Measurements from ENCODE around the gene TAPT1. TPM values are rescaled to one million over a fixed set of nuclear protein-coding genes. Genes with fewer than 3 reads are reported as not detected.
"Not testable (repeated sequence)": the region's sequence is repeated elsewhere in the genome, so short reads cannot be mapped to it uniquely, and the experiment has no call there.

Gene TAPT1
- total and polyA plus RNA-seq, 4 donors = 47.6 to 64.9 (median 48.1) TPM

DNA sequence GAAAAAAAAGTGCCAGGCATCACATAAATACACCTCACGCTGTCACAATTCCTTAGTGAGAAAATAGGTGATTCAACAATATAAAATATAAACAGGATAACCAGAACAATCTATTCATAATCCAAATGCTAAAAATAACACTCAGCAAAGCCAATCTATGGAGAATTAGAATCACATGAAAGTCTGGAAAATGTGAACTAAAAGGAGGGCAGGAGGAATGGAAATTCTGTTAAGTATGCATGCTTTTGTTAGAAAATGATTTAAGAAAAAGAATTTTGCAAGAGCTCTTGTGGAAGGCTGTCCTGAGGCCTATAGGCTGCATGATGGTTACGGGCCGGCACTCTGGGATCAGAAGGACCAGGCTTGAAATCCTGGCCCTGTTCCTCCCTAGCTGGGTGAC, 71.8 kb downstream of the TAPT1 start:
- WGBS (ENCODE audit: insufficient coverage) = 97% methylated on average over 2 of the region's 3 CpGs
- Histone ChIP-seq H3K27ac (ENCODE audit: low read depth, low read length) (no peak overlapping the region), H3K27me3 (ENCODE audit: control insufficient read depth, insufficient read depth, low read length) (no peaks in the 10 kb centered on the region), H3K9me3 (ENCODE audit: control insufficient read depth, insufficient read depth, low read length) (no peaks in the 10 kb centered on the region), H3K4me3 (ENCODE audit: low read depth, low read length) (no peak overlapping the region), H3K4me1 (ENCODE audit: control insufficient read depth, insufficient read depth, low read length) (peaks cover 11% of the 10 kb centered on the region), H3K36me3 (ENCODE audit: control insufficient read depth, insufficient read depth, low read length) (no peaks in the 10 kb centered on the region)
- DNase-seq (ENCODE audit: low read depth in 4 of 6, low spot score in 6 of 6) = no peak

- WGBS (ENCODE audit: insufficient coverage) = 100% methylated on average over 1 of the region's 2 CpGs
- Histone ChIP-seq H3K4me3 (ENCODE audit: low read depth, low read length) (no peak overlapping the region), H3K9me3 (ENCODE audit: control insufficient read depth, insufficient read depth, low read length) (no peaks in the 10 kb centered on the region), H3K27me3 (ENCODE audit: control insufficient read depth, insufficient read depth, low read length) (no peaks in the 10 kb centered on the region), H3K27ac (ENCODE audit: low read depth, low read length) (no peak overlapping the region), H3K4me1 (ENCODE audit: control insufficient read depth, insufficient read depth, low read length) (peaks cover 6% of the 10 kb centered on the region), H3K36me3 (ENCODE audit: control insufficient read depth, insufficient read depth, low read length) (no peaks in the 10 kb centered on the region)
- DNase-seq (ENCODE audit: low read depth in 4 of 6, low spot score in 6 of 6) = no peak
Measured at GRCh38 chr4:16150716-16151115, 75.6 kb downstream of the TAPT1 start.

DNA sequence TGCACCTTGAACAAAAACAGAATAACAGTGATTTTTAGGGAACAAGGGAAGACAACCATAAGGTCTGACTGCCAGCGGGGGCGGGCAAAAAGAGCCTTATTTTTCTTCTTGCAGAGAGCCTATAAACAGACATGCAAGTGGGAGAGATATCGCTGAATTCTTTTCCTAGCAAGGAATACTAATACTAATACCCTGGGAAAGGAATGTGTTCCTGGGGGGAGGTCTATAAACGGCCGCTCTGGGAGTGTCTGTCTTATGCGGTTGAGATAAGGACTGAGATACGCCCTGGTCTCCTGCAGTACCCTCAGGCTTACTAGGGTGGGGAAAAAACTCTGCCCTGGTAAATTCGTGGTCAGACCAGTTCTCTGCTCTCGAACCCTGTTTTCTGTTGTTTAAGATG, 81.4 kb downstream of the TAPT1 start:
- H3K36me3 ChIP-seq (ENCODE audit: control insufficient read depth, insufficient read depth, low read length); H3K27ac ChIP-seq (ENCODE audit: low read depth, low read length); H3K27me3 ChIP-seq (ENCODE audit: control insufficient read depth, insufficient read depth, low read length); DNase-seq (ENCODE audit: low read depth in 4 of 6, low spot score in 6 of 6); H3K9me3 ChIP-seq (ENCODE audit: control insufficient read depth, insufficient read depth, low read length); H3K4me3 ChIP-seq (ENCODE audit: low read depth, low read length); H3K4me1 ChIP-seq (ENCODE audit: control insufficient read depth, insufficient read depth, low read length): not testable (repeated sequence)
- WGBS (ENCODE audit: insufficient coverage) = 92% methylated on average over 4 of the region's 9 CpGs

- no peaks in the 10 kb centered on the region for H3K27me3 ChIP-seq (ENCODE audit: control insufficient read depth, insufficient read depth, low read length)
- H3K4me3 ChIP-seq (ENCODE audit: low read depth, low read length) = no peak overlapping the region
- no peak overlapping the region for H3K27ac ChIP-seq (ENCODE audit: low read depth, low read length)
- H3K9me3 ChIP-seq (ENCODE audit: control insufficient read depth, insufficient read depth, low read length) = no peaks in the 10 kb centered on the region
- no peak for DNase-seq (ENCODE audit: low read depth in 4 of 6, low spot score in 6 of 6)
- no peaks in the 10 kb centered on the region for H3K4me1 ChIP-seq (ENCODE audit: control insufficient read depth, insufficient read depth, low read length)
- WGBS (ENCODE audit: insufficient coverage) = 49% methylated on average over 2 of the region's 5 CpGs
- no peaks in the 10 kb centered on the region for H3K36me3 ChIP-seq (ENCODE audit: control insufficient read depth, insufficient read depth, low read length)
Measured at GRCh38 chr4:16142598-16143310, 83.5 kb downstream of the TAPT1 start.

- DNase-seq (ENCODE audit: low read depth in 4 of 6, low spot score in 6 of 6) = peak in 1 of 6 donors; percentile 36
- no peak overlapping the region for H3K4me3 ChIP-seq (ENCODE audit: low read depth, low read length)
- no peak overlapping the region for H3K27ac ChIP-seq (ENCODE audit: low read depth, low read length)
- no peaks in the 10 kb centered on the region for H3K36me3 ChIP-seq (ENCODE audit: control insufficient read depth, insufficient read depth, low read length)
- no peaks in the 10 kb centered on the region for H3K27me3 ChIP-seq (ENCODE audit: control insufficient read depth, insufficient read depth, low read length)
- H3K9me3 ChIP-seq (ENCODE audit: control insufficient read depth, insufficient read depth, low read length) = no peaks in the 10 kb centered on the region
- H3K4me1 ChIP-seq (ENCODE audit: control insufficient read depth, insufficient read depth, low read length) = no peaks in the 10 kb centered on the region
Measured at GRCh38 chr4:16140879-16141249, 85.4 kb downstream of the TAPT1 start.

DNA sequence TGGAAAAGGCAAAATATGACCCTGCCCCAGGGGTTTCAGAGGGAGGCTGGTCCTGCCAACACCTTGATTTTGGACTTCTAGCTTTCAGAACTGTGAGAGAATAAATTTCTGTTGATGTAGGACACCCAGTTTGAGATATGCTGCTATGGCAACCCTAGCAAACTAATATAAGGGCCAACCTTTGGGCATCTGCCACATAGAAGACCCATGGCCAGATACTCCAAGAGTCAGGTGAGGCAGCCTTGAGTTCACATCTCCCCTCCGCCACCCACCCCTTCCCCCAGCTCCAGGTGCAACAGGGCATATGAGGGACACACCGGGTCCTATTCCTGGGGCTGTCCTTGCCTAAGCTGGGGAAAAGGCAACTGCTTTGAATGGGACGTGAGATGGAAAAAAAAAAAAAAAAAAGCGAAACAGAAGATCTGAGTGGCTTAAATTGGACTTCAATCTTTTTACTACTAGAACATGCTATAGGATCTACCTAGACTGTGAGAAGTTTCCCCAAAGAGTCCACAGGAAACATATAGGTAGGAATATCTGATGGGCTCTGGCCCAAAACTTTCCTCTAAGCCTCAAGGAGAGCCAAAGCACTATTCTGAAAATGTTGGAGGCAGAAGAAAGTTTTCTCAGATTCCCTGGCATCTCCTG, 85.9 kb downstream of the TAPT1 start:
- Histone ChIP-seq H3K36me3 (ENCODE audit: control insufficient read depth, insufficient read depth, low read length) (no peaks in the 10 kb centered on the region), H3K4me3 (ENCODE audit: low read depth, low read length) (no peak overlapping the region), H3K27me3 (ENCODE audit: control insufficient read depth, insufficient read depth, low read length) (no peaks in the 10 kb centered on the region), H3K9me3 (ENCODE audit: control insufficient read depth, insufficient read depth, low read length) (no peaks in the 10 kb centered on the region), H3K27ac (ENCODE audit: low read depth, low read length) (no peak overlapping the region), H3K4me1 (ENCODE audit: control insufficient read depth, insufficient read depth, low read length) (no peaks in the 10 kb centered on the region)
- WGBS (ENCODE audit: insufficient coverage) = no CpG with 5 or more reads among the region's 4 CpGs
- no peak for DNase-seq (ENCODE audit: low read depth in 4 of 6, low spot score in 6 of 6)

- no peaks in the 10 kb centered on the region for H3K27me3 ChIP-seq (ENCODE audit: control insufficient read depth, insufficient read depth, low read length)
- H3K36me3 ChIP-seq (ENCODE audit: control insufficient read depth, insufficient read depth, low read length) = no peaks in the 10 kb centered on the region
- 95% methylated on average over 7 of the region's 8 CpGs for WGBS (ENCODE audit: insufficient coverage)
- no peak overlapping the region for H3K4me3 ChIP-seq (ENCODE audit: low read depth, low read length)
- H3K4me1 ChIP-seq (ENCODE audit: control insufficient read depth, insufficient read depth, low read length) = no peaks in the 10 kb centered on the region
- H3K9me3 ChIP-seq (ENCODE audit: control insufficient read depth, insufficient read depth, low read length) = no peaks in the 10 kb centered on the region
- no peak overlapping the region for H3K27ac ChIP-seq (ENCODE audit: low read depth, low read length)
- no peak for DNase-seq (ENCODE audit: low read depth in 4 of 6, low spot score in 6 of 6)
Measured at GRCh38 chr4:16139066-16139945, 87.0 kb downstream of the TAPT1 start.

DNA sequence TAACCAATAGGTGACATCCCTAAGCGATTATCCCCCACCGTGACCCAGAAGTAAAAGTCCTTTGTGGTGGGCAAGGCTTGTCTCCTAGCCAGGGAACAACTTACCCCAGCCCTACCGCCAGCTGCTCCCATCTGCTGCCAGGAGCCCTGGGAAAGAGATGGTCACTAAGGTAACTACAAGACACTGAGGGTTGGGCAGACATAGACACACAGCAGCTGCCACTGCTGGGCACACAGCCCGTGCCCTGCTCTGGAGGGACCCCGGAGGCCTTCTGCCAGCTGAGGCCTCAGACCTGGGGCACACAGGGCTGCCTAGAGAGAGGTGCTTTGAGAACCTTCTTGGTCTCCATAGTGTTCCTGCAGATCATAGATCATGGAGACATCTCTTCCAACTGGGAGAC, 89.4 kb downstream of the TAPT1 start:
- 52% methylated on average over 3 of the region's 5 CpGs for WGBS (ENCODE audit: insufficient coverage)
- no peaks in the 10 kb centered on the region for H3K9me3 ChIP-seq (ENCODE audit: control insufficient read depth, insufficient read depth, low read length)

DNA sequence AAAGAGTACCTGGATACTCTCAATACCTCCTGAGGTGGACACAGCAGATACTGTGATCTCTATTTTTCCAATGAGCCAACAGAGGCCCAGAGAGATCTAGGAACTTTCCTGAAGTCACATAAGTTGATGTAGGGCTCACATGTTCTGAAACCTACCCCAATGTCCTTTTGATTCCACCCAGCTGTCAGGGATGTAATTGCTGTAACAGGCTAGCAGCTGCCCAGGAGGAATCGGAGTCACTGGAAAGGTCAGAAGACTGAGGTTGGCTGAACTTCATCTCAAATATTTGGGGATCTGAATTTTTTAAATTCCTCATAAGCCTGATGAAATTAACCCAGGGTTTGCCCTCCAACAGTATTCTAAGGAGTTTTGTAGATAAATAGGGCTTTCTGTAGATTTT, 90.0 kb downstream of the TAPT1 start:
- no peaks in the 10 kb centered on the region for H3K4me1 ChIP-seq (ENCODE audit: control insufficient read depth, insufficient read depth, low read length)
- WGBS (ENCODE audit: insufficient coverage) = no CpG with 5 or more reads among the region's 1 CpG
- H3K4me3 ChIP-seq (ENCODE audit: low read depth, low read length) = no peak overlapping the region
- H3K9me3 ChIP-seq (ENCODE audit: control insufficient read depth, insufficient read depth, low read length) = no peaks in the 10 kb centered on the region
- no peaks in the 10 kb centered on the region for H3K27me3 ChIP-seq (ENCODE audit: control insufficient read depth, insufficient read depth, low read length)
- DNase-seq (ENCODE audit: low read depth in 4 of 6, low spot score in 6 of 6) = no peak
- no peak overlapping the region for H3K27ac ChIP-seq (ENCODE audit: low read depth, low read length)
- H3K36me3 ChIP-seq (ENCODE audit: control insufficient read depth, insufficient read depth, low read length) = no peaks in the 10 kb centered on the region

More for the DNA sequence above, 89.4 kb downstream of the TAPT1 start:
- no peaks in the 10 kb centered on the region for H3K4me1 ChIP-seq (ENCODE audit: control insufficient read depth, insufficient read depth, low read length)
- no peak overlapping the region for H3K4me3 ChIP-seq (ENCODE audit: low read depth, low read length)
- no peaks in the 10 kb centered on the region for H3K27me3 ChIP-seq (ENCODE audit: control insufficient read depth, insufficient read depth, low read length)
- H3K36me3 ChIP-seq (ENCODE audit: control insufficient read depth, insufficient read depth, low read length) = no peaks in the 10 kb centered on the region
- no peak overlapping the region for H3K27ac ChIP-seq (ENCODE audit: low read depth, low read length)
- DNase-seq (ENCODE audit: low read depth in 4 of 6, low spot score in 6 of 6) = peak in 1 of 6 donors; percentile 23

Measured in spinal cord (tissue), 10 donors.